Ovary (tissue), 3 donors: ENCODE measurements around the gene RPS15.

Source experiments
- CTCF ChIP-seq, 3 donors: fragments of 450-650 bp in 2 of 3; fragments of 200-600 bp in 1 of 3; IDR thresholded peaks; one replicate each; pipeline versions ENCODE4 v1.5.1 to v1.8.0; 2016 to 2022; ENCODE audit warnings: antibody characterized with exemption in 3 of 3, mild to moderate bottlenecking in 1 of 3
- EP300 ChIP-seq: sonication (generic); formaldehyde crosslinking; IDR thresholded peaks from one replicate; pipeline ENCODE4 v1.6.1; 2017; ENCODE audit warnings: antibody characterized with exemption
- POLR2A ChIP-seq: fragments of 450-650 bp; IDR thresholded peaks from one replicate; pipeline ENCODE4 v1.6.1; 2017; ENCODE audit warnings: antibody characterized with exemption, mild to moderate bottlenecking, moderate library complexity
- donor health status: DM: no; HTN: no; CAD: no.

GRCh38 chr19:1456121-1456900, 18.1 kb downstream of the RPS15 start:
- TF ChIP-seq EP300: no peak
- TF ChIP-seq POLR2A: no peak
- no peak for TF ChIP-seq CTCF (IDR thresholded peaks at IDR 0.05)
